Lung (tissue), 12 donors: ENCODE measurements around the gene AGBL4. TPM values are rescaled to one million over a fixed set of nuclear protein-coding genes. Genes with fewer than 3 reads are reported as not detected.

Experiments
- ATAC-seq: fragments of 200-7000 bp; cut with Tn5 transposase; one replicate; pipeline ENCODE4 v1.9.1; 2020; ENCODE audit warnings: moderate number of reproducible peaks; ENCODE audit not compliant: insufficient read depth, low FRiP score
- DNase-seq, 3 donors: peaks; one replicate each; pipeline ENCODE4 v3.0.0-alpha.2; 2013 to 2017
- H3K27ac ChIP-seq, 2 donors: one replicate each; pipeline ENCODE4 v1.5.1; 2013; ENCODE audit warnings: mild to moderate bottlenecking in 2 of 2, moderate library complexity in 2 of 2, control low read depth in 1 of 2, inconsistent platforms in 1 of 2, low read depth in 1 of 2, low read length in 1 of 2
- H3K27me3 ChIP-seq, 3 donors: one replicate each; pipeline ENCODE4 v1.5.1; 2013; ENCODE audit warnings: low read length in 2 of 3; ENCODE audit not compliant: control insufficient read depth in 3 of 3, insufficient read depth in 3 of 3
- H3K36me3 ChIP-seq, 4 donors: one replicate each; pipeline ENCODE4 v1.5.1; 2013; ENCODE audit warnings: low read length in 4 of 4, mild to moderate bottlenecking in 1 of 4, moderate library complexity in 1 of 4; ENCODE audit not compliant: control insufficient read depth in 4 of 4, insufficient read depth in 4 of 4
- H3K4me1 ChIP-seq, 5 donors: one replicate each; pipeline ENCODE4 v1.5.1; 2013; ENCODE audit warnings: low read length in 5 of 5, mild to moderate bottlenecking in 2 of 5, moderate library complexity in 1 of 5; ENCODE audit not compliant: control insufficient read depth in 5 of 5, insufficient read depth in 5 of 5
- H3K4me3 ChIP-seq: one replicate; pipeline ENCODE4 v1.5.1; 2013; ENCODE audit warnings: mild to moderate bottlenecking, control low read depth, moderate library complexity
- H3K9ac ChIP-seq, 2 donors: one replicate each; pipeline ENCODE4 v1.5.1; 2013; ENCODE audit warnings: low read length in 2 of 2, control low read depth in 1 of 2; ENCODE audit not compliant: insufficient read depth in 1 of 2
- H3K9me3 ChIP-seq, 4 donors: one replicate each; pipeline ENCODE4 v1.5.1; 2013; ENCODE audit warnings: low read length in 3 of 4, mild to moderate bottlenecking in 1 of 4, moderate library complexity in 1 of 4; ENCODE audit not compliant: control insufficient read depth in 4 of 4, insufficient read depth in 3 of 4
- WGBS, 2 donors: extraction: QIAGEN DNeasy Blood & Tissue Kit; methylation state at CpG; one replicate each; pipeline ENCODE4 v1.1.7; 2013; 5-methylcytosine and 5-hydroxymethylcytosine counted together
- polyA plus RNA-seq, 2 donors: library from polyadenylated mRNA; stranded (reverse); fragments of 200-250 nt; gene quantifications; one replicate each; pipeline ENCODE4 v1.2.1, GENCODE V29; 2013
- total RNA-seq, 2 donors: library from RNA; depleted of rRNA in 1 of 2; stranded (reverse); fragments of >200 nt in 1 of 2; gene quantifications; one replicate each; pipeline ENCODE4 v1.2.1, GENCODE V29; 2014 to 2021
- TF ChIP-seq, protein P1 (sequence below): IDR thresholded peaks from 2 replicates; pipeline ENCODE4 v1.5.1; 2012; ENCODE audit warnings: mild to moderate bottlenecking; ENCODE audit errors: control extremely low read depth, extremely low read depth
- donor health status: control.
- donor health status: control.
- donor health status: Bipolar disorder and iron deficiency.
- donor health status: healthy.
- donor health status: DM: yes; HTN: yes; CAD: no.

Gene AGBL4
- total and polyA plus RNA-seq, 4 donors: 0.24 to 7.5 (median 2.6) TPM

- H3K27me3 ChIP-seq: no peaks in the 10 kb centered on the region
- no peak overlapping the region for H3K9ac ChIP-seq
- no peaks in the 10 kb centered on the region for H3K9me3 ChIP-seq
- no peak for DNase-seq
- no peak overlapping the region for H3K27ac ChIP-seq
- H3K4me3 ChIP-seq: no peak overlapping the region
- ATAC-seq: no peak
- H3K36me3 ChIP-seq: no peaks in the 10 kb centered on the region
- 45 to 67% methylated on average over 3 of the region's 3 CpGs for WGBS, 2 donors
- TF ChIP-seq, protein P1, sequence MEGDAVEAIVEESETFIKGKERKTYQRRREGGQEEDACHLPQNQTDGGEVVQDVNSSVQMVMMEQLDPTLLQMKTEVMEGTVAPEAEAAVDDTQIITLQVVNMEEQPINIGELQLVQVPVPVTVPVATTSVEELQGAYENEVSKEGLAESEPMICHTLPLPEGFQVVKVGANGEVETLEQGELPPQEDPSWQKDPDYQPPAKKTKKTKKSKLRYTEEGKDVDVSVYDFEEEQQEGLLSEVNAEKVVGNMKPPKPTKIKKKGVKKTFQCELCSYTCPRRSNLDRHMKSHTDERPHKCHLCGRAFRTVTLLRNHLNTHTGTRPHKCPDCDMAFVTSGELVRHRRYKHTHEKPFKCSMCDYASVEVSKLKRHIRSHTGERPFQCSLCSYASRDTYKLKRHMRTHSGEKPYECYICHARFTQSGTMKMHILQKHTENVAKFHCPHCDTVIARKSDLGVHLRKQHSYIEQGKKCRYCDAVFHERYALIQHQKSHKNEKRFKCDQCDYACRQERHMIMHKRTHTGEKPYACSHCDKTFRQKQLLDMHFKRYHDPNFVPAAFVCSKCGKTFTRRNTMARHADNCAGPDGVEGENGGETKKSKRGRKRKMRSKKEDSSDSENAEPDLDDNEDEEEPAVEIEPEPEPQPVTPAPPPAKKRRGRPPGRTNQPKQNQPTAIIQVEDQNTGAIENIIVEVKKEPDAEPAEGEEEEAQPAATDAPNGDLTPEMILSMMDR: no peak
- peaks cover 0 to 2% (median 0%) of the 10 kb centered on the region in 5 donors for H3K4me1 ChIP-seq
Observed at GRCh38 chr1:48571303-48571987, 1452.3 kb downstream of the AGBL4 start.

- DNase-seq: peak; percentile 36 to 76 (median 65)
- 72 to 75% methylated on average over 7 of the region's 7 CpGs for WGBS, 2 donors
- H3K9me3 ChIP-seq: no peaks in the 10 kb centered on the region
- H3K4me3 ChIP-seq: no peak overlapping the region
- no peaks in the 10 kb centered on the region for H3K27me3 ChIP-seq
- ATAC-seq: no peak
- peaks cover 0 to 2% (median 0%) of the 10 kb centered on the region in 5 donors for H3K4me1 ChIP-seq
- no peak overlapping the region for H3K27ac ChIP-seq
- H3K36me3 ChIP-seq: no peaks in the 10 kb centered on the region
- H3K9ac ChIP-seq: no peak overlapping the region
- TF ChIP-seq, protein P1: no peak
Observed at GRCh38 chr1:48570568-48570967, 1453.2 kb downstream of the AGBL4 start.

- TF ChIP-seq, protein P1: no peak
- Histone ChIP-seq H3K4me3 (no peak overlapping the region), H3K27me3 (no peaks in the 10 kb centered on the region), H3K9ac (no peak overlapping the region), H3K4me1 (peaks cover 0 to 2% (median 0%) of the 10 kb centered on the region in 5 donors), H3K27ac (no peak overlapping the region), H3K36me3 (no peaks in the 10 kb centered on the region), H3K9me3 (no peaks in the 10 kb centered on the region)
- no peak for DNase-seq
- WGBS, 2 donors: 79 to 93% methylated on average over 2 of the region's 2 CpGs
- ATAC-seq: no peak
Observed at GRCh38 chr1:48568501-48568900, 1455.3 kb downstream of the AGBL4 start.

GRCh38 chr1:48566492-48566891 lies 1457.3 kb downstream of the AGBL4 start:
- H3K9ac ChIP-seq: no peak overlapping the region
- no peaks in the 10 kb centered on the region for H3K36me3 ChIP-seq
- no peak overlapping the region for H3K27ac ChIP-seq
- H3K4me1 ChIP-seq: no peaks in the 10 kb centered on the region
- no peak for ATAC-seq
- WGBS, 2 donors: 91 to 92% methylated on average over 2 of the region's 2 CpGs
- no peak for DNase-seq
- H3K27me3 ChIP-seq: no peaks in the 10 kb centered on the region
- no peak overlapping the region for H3K4me3 ChIP-seq
- TF ChIP-seq, protein P1: no peak
- H3K9me3 ChIP-seq: no peaks in the 10 kb centered on the region
